ENCODE data around the gene METTL9. TPM values are rescaled to one million over a fixed set of nuclear protein-coding genes. Genes with fewer than 3 reads are reported as not detected.

Gene METTL9
- total and polyA plus RNA-seq, 2 of the 13 experiments (the other 11 are each of a cell fraction or from before 2014, with no cell fraction given) = 123 to 204 TPM

DNA sequence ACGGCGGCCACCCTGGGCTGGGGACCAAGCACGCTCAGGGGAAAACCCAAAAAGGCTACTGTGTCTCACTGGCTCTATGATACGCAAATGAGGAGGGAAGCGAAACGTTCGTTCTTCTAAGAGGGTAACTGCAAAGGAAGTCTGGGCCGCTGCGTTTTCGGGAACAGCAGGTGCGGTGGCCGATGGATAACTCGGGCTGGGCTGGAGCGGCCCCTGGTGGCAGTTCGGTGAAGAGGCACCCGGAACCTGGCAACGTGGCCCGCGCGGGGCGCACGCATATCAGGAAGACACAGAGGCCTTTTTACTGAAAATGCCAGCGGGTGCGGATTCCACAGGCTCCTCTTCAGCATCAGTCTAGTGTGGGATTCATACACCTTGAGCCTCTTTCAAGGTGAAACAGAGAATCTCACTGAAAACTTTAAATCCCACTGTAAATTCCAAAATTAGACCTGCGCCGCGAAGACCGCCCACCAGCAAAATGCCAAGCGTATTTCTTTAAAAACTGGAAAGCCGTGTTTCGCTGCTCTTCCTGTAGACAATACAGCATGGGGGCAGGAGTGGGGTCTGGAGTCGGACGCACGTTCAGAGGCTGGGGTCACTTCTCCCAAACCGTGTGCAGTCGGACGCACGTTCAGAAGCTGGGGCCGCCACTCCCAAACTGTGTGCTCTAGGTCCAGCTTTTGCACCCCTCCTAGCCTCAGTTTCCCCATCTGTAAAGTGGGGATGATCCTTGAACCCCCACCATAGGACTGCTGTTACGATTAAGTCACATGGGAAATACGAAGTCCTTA, 44.4 kb upstream of the METTL9 start (continued):
- TF ChIP-seq, protein P1, sequence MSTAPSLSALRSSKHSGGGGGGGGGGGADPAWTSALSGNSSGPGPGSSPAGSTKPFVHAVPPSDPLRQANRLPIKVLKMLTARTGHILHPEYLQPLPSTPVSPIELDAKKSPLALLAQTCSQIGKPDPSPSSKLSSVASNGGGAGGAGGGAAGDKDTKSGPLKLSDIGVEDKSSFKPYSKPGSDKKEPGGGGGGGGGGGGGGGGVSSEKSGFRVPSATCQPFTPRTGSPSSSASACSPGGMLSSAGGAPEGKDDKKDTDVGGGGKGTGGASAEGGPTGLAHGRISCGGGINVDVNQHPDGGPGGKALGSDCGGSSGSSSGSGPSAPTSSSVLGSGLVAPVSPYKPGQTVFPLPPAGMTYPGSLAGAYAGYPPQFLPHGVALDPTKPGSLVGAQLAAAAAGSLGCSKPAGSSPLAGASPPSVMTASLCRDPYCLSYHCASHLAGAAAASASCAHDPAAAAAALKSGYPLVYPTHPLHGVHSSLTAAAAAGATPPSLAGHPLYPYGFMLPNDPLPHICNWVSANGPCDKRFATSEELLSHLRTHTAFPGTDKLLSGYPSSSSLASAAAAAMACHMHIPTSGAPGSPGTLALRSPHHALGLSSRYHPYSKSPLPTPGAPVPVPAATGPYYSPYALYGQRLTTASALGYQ (CRISPR knock-in tag; IDR thresholded peaks at IDR 0.05) = peak; percentile 70; the same call in 1 of the 2 replicates
- TF ChIP-seq, protein P2, sequence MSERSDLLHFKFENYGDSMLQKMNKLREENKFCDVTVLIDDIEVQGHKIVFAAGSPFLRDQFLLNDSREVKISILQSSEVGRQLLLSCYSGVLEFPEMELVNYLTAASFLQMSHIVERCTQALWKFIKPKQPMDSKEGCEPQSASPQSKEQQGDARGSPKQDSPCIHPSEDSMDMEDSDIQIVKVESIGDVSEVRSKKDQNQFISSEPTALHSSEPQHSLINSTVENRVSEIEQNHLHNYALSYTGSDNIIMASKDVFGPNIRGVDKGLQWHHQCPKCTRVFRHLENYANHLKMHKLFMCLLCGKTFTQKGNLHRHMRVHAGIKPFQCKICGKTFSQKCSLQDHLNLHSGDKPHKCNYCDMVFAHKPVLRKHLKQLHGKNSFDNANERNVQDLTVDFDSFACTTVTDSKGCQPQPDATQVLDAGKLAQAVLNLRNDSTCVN (CRISPR knock-in tag; IDR thresholded peaks at IDR 0.05; ENCODE audit: borderline replicate concordance) = peak; percentile 50; the same call in 1 of the 2 replicates
- TF ChIP-seq KAT7 (CRISPR knock-in tag; IDR thresholded peaks at IDR 0.05; ENCODE audit: borderline replicate concordance) (peak; percentile 94), NFATC3 (CRISPR knock-in tag; IDR thresholded peaks at IDR 0.05) (no peak), ATF7 (IDR thresholded peaks at IDR 0.05) (no peak), ATF7 (CRISPR knock-in tag; IDR thresholded peaks at IDR 0.05) (peak; percentile 6; the same call in 1 of the 2 replicates), NRL (CRISPR knock-in tag; IDR thresholded peaks at IDR 0.05; ENCODE audit: borderline replicate concordance) (peak; percentile 98; the same call in 1 of the 2 replicates), REXO4 (CRISPR knock-in tag; IDR thresholded peaks at IDR 0.05; ENCODE audit: borderline replicate concordance) (no peak), ZNF296 (CRISPR knock-in tag; conservative IDR thresholded peaks at IDR 0.05) (no peak), MED8 (CRISPR knock-in tag; IDR thresholded peaks at IDR 0.05; ENCODE audit: insufficient replicate concordance) (no peak)
- TF ChIP-seq, protein P3, sequence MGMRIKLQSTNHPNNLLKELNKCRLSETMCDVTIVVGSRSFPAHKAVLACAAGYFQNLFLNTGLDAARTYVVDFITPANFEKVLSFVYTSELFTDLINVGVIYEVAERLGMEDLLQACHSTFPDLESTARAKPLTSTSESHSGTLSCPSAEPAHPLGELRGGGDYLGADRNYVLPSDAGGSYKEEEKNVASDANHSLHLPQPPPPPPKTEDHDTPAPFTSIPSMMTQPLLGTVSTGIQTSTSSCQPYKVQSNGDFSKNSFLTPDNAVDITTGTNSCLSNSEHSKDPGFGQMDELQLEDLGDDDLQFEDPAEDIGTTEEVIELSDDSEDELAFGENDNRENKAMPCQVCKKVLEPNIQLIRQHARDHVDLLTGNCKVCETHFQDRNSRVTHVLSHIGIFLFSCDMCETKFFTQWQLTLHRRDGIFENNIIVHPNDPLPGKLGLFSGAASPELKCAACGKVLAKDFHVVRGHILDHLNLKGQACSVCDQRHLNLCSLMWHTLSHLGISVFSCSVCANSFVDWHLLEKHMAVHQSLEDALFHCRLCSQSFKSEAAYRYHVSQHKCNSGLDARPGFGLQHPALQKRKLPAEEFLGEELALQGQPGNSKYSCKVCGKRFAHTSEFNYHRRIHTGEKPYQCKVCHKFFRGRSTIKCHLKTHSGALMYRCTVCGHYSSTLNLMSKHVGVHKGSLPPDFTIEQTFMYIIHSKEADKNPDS (CRISPR knock-in tag; IDR thresholded peaks at IDR 0.05) = 0 out of 2 replicates have a peak, but pooled peaks have one; percentile 56
- TF ChIP-seq, protein P4, sequence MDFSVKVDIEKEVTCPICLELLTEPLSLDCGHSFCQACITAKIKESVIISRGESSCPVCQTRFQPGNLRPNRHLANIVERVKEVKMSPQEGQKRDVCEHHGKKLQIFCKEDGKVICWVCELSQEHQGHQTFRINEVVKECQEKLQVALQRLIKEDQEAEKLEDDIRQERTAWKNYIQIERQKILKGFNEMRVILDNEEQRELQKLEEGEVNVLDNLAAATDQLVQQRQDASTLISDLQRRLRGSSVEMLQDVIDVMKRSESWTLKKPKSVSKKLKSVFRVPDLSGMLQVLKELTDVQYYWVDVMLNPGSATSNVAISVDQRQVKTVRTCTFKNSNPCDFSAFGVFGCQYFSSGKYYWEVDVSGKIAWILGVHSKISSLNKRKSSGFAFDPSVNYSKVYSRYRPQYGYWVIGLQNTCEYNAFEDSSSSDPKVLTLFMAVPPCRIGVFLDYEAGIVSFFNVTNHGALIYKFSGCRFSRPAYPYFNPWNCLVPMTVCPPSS (IDR thresholded peaks at IDR 0.05) = no peak
- TF ChIP-seq, protein P5, sequence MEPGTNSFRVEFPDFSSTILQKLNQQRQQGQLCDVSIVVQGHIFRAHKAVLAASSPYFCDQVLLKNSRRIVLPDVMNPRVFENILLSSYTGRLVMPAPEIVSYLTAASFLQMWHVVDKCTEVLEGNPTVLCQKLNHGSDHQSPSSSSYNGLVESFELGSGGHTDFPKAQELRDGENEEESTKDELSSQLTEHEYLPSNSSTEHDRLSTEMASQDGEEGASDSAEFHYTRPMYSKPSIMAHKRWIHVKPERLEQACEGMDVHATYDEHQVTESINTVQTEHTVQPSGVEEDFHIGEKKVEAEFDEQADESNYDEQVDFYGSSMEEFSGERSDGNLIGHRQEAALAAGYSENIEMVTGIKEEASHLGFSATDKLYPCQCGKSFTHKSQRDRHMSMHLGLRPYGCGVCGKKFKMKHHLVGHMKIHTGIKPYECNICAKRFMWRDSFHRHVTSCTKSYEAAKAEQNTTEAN (CRISPR knock-in tag; conservative IDR thresholded peaks at IDR 0.05) = peak; percentile 20; the same call in 1 of the 2 replicates
- TF ChIP-seq, protein P6, sequence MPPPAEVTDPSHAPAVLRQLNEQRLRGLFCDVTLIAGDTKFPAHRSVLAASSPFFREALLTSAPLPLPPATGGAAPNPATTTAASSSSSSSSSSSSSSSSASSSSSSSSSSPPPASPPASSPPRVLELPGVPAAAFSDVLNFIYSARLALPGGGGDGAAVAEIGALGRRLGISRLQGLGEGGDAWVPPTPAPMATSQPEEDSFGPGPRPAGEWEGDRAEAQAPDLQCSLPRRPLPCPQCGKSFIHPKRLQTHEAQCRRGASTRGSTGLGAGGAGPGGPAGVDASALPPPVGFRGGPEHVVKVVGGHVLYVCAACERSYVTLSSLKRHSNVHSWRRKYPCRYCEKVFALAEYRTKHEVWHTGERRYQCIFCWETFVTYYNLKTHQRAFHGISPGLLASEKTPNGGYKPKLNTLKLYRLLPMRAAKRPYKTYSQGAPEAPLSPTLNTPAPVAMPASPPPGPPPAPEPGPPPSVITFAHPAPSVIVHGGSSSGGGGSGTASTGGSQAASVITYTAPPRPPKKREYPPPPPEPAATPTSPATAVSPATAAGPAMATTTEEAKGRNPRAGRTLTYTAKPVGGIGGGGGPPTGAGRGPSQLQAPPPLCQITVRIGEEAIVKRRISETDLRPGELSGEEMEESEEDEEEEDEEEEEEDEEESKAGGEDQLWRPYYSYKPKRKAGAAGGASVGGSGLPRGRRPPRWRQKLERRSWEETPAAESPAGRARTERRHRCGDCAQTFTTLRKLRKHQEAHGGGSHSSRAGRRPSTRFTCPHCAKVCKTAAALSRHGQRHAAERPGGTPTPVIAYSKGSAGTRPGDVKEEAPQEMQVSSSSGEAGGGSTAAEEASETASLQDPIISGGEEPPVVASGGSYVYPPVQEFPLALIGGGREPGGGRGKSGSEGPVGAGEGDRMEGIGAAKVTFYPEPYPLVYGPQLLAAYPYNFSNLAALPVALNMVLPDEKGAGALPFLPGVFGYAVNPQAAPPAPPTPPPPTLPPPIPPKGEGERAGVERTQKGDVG (CRISPR knock-in tag; IDR thresholded peaks at IDR 0.05; ENCODE audit: borderline replicate concordance) = peak; percentile 87; the same call in 1 of the 2 replicates

All from HepG2 (cell line).